Astrocyte of the hippocampus (primary cell): ENCODE results near the gene MINDY1.

ENCODE experiments used
- DNase-seq: peaks from one replicate; pipeline ENCODE4 v3.0.0; 2011; ENCODE audit warnings: low read depth, low spot score

MINDY1 gene

DNA sequence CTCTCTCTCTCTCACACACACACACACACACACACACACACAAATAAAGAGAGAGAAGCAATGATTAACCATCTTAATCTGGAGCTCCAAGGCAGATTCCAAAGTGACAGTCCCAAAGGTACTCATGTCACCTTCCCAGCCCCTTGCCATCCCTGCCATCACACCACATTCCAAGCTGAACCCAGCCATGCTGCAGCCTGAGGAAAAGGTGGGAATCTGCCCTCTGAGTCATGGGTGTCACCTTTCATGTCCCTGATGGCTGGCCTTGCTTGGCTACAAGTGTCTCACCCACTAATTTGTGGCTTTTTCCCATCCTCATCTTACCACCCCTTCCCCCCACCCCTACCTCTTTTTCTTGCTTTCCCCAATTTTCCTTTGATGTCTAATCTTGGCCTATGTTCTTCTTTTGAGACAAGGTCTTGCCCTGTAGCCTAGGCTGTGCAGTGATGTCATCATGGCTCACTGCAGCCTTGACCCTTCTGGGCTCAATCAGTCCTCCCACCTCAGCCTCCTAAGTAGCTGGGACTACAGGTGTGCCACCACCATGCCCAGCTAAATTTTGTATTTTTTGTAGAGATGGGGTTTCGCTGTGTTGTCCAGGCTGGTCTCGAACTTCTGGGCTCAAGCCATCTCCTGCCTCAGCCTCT, 21.4 kb downstream of the MINDY1 start:
- DNase-seq, result no peak

DNA sequence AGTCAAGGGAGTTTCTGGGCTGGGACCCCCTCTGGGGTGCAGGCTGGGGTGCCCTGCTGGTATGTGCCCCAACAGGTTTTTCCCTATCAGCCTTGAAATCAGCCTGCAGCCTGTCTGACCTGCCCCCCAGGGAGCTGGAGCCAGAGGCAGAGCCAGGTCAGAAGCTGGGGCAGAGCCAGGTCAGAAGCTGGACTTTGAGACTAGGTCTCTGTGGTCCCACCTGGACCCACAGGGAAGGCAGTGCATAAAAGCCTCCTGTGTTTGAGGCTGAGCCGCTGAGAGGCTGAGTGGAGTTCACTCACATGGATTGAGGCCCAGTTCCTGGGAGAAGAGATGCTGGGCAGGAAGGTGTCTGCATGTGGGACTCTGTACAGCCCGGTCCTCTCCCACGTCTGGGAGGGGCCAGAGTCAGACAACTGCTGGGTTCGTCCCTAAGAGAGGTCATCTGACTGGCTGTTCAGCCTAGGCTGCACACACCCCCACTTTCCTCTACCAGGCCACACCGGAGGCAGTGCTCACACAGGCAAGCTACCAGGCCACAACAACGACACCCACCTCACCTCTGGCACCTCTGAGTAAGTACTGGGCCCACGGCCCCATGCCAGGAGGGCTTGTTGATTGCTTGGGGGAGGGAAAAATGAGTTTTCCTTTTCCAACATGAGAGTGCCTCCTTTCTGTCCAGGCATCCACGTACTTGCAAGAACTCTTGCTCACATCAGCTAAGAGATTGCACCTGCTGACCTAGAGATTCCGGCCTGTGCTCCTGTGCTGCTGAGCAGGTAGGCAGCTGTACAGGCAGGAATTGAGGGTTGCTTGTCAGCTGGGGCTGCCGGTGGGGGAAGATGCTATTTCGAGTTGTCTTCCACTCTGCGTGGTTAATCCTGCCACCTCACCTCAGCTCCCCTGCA, 24.6 kb downstream of the MINDY1 start, which contains the start of gene ANXA9:
Gene ANXA9 (plus strand): TSS at position 488 of the 908 bp plus-strand sequence. CDS start 814 bp downstream, outside the sequence.
- no peak for DNase-seq

GRCh38 chr1:150981177-150981804, 25.4 kb downstream of the MINDY1 start:
- DNase-seq, result no peak

- peak; percentile 94 for DNase-seq
These were observed 27.3 kb downstream of the MINDY1 start for GRCh38 chr1:150979092-150980056.

- peak; percentile 64 for DNase-seq
These were observed 29.6 kb downstream of the MINDY1 start for GRCh38 chr1:150976879-150977694.

DNA sequence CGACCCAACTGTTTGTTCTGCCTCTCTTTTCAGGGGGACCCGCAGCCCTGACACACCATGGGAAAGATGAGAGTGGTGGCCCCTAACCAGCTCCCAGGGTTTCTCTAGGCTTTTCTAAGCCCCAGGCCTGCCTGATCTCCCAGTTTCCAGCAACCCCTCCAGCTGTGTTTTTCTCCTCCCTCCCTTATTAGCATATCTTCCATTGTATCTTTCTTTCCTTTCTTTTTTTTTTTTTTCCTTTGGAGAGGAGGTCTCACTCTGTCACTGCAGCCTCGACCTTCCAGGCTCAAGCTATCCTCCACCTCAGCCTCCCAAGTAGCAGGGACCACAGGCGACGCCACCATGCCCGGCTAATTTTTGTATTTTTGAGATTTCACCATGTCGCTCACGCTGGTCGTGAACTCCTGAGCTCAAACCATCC, 30.3 kb downstream of the MINDY1 start:
- DNase-seq, result no peak

DNA sequence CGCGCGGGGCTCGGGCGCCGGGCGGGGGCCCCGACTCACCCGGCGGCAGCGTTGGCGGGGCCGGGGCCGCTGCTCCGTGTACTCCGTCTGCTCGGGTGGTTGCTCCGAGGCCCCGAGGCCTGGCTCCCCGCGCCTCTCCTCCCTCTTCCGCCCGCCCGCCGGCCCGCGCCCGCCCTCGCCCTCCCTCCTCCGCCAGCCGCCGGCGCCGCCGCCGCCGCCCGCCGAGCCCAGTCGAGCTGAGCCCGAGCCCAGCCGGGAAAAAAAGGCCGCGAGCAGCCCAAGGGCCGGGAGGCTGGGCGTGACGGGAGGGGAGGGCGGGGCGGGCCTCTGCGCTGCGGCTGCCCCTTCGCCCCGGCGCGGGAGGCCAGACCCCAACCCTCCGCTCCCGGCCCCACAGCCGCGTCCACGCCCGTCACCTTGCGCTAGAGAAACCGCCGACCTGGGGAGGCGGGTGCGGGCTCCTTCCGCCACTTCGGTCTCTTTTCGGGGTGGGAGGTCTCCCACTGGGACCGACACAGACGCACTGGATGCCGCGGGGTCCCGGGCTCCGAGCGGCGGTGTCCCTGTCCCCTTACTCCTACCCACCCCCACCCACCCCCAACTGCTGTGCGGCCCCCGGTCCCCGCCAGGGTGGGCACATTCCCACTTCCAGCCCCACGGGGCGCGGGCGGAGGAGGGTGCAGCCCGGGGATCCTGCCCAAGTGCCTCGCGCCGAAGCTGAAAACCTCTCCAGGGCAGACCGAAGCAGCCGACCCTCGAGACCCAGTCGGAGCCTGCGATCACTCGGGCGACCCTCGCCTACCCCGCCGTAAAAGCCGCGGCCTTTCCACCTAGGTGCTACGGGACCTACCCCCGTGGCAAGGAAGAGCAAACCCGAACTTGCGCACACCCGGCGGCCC, 31.9 kb downstream of the MINDY1 start, which contains the start of gene CERS2:
Gene CERS2 (minus strand): TSS at position 256 of the 899 bp plus-strand sequence. CDS start 5,745 bp downstream, outside the sequence.
- DNase-seq, result peak; percentile 97

DNA sequence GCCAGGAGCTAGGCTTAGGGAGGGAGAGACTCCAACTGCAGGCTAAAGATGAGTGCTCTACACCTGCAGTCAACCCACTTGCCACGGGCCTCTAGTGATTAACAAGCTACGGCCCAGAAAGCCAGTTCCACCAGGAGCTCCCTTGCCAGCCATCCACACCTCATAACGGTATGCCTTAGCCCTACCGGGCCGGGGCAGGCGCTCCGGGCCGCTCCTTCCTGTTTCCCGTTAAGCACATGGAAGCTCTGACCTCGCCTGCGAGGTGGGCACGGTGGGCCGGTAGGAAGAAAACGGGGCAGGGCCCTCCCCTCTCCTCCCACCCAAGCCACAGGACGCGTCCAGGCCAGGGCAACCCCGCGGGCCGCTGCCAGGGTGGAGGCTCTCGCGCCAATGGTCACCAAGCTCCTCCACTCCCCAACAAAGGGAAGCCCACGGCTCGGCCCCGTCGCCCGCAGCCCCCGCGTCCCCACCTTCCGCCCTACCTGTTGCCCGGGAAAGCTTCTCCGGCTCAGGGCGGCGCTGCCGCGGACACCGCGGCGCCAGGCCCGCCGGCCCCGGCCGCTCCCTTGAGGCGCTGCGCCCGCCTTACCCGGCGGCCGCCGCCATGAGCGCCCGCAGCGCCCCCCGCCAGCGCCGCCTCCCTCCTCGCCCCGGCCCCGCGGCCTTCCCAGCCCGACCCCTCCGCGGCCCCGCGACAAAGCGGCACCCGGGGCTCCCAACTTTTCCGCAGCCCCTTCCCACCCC, 32.7 kb downstream of the MINDY1 start:
- DNase-seq, result peak; percentile 66

- peak; percentile 48 for DNase-seq
These were observed 33.4 kb downstream of the MINDY1 start for GRCh38 chr1:150973258-150973835.

DNA sequence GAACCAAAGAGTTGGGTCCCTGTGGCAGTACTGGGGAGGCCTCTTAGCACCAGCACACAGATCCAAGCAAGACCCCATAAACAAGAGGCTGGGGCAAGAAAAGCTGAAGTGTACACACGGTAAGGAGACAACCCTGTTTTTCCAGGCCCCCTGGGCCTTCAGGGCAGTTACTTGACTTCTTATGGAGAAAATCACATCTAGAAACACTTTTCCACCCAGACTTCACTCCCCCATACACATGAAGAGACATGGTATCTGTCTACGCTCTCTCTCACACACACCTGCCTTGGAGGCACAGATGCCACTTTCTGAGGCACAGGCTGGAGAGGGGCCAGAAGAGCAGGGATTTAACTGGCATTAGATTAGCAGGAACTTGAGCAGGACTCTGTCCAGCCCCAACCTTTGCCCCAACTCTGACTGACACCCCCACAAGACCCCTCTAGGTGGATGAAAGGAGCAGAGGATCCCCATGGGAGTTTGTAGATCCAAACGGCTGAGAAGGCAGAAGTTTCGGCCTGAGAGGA, 34.2 kb downstream of the MINDY1 start:
- no peak for DNase-seq

DNA sequence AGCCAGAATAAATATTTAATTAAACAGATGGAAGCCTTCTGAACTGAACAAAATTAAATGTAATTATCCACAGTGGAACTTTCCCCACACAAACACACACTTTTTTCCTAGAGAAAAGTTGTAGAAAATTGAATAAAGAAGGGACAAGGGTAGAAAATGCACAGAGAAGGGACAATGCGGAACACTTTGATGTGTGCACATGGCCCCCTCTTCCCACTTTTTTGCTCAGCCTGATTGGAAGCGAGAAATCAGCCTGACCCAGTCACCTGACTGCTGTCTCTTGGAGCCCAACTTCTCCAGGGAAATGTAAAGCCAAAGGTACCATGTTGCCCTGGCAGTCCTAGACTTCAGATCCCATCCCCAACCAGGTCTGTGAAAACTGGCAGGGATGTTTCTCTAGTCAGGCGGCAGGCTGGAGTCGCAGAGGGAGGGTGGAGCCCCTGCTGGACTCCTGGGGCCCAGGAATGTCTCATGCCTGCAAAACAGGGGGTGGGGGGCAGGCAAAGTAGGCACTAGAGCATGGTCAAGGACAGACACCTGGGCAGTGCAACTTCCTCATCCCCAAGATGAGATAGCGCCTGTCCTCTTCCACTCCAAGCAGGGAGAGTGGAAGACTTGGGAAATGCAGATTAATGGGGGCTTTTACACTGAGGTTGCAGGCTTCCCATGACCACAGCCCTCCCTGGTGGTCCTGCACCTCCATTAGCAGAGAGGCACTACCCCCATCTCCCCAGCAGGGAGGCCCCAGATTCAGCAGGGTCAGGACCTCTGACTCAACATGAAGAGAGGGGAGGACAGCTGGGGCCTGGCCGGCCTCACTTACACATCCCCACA, 34.9 kb downstream of the MINDY1 start:
- DNase-seq, result peak; percentile 20

GRCh38 chr1:150970808-150971582, 35.7 kb downstream of the MINDY1 start:
- DNase-seq, result peak; percentile 47

DNA sequence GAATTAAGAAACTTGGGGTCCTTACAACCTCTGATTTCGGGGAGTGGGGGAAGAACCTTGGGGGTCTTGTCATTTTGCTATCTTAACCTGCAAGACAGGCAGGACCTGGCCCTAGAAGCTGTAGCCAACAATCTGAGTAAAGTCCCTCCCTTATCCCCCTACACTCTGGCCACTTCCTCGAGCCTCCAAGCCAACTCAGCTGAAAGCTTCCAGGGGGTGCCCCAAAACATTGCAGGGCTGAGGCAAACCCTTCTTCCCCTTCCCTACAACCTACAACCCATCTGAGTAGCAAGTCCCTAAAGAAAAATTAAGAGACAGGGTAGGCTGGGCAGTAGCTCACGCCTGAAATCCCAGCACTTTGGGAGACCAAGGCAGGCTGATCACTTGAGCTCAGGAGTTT, 37.1 kb downstream of the MINDY1 start:
- no peak for DNase-seq

DNA sequence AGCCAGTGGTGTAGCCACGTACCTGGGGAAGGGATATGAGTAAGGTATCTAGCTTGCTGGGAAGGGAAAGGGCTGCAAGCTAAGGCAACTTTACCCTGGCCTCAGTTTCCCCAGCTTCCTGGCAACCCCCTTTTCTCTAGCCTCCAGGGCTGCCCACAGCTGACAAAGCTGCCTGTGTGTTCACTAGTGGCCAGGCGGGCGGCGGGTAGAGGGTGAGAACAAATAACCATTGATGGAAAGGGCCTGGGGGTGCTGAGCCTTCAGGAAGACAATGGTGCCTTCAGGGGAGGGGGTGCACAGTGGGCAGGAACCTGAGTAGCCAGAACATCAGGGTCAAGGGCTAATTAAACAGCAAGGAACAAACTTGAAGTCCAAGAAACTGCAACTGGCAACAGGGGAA, 38.2 kb downstream of the MINDY1 start:
- no peak for DNase-seq

DNA sequence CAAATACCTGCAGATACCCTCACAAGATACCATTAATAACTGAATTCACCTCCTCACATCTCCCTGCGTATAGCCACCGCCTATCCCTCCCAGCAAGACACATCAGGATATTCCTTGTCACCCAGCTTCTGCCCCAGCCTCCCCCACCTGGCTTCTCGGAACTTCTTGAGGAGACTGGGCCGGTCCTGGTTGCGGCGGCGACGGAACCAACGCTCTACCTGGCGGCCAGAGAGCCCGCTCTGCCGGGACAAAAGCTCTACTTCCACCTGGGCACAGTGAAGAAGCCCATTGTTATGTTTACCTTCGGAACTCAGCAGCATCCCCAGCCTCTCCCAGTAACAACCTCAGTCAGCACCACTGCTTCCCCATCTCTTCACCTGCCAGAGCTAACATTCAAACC, 38.8 kb downstream of the MINDY1 start:
- no peak for DNase-seq

DNA sequence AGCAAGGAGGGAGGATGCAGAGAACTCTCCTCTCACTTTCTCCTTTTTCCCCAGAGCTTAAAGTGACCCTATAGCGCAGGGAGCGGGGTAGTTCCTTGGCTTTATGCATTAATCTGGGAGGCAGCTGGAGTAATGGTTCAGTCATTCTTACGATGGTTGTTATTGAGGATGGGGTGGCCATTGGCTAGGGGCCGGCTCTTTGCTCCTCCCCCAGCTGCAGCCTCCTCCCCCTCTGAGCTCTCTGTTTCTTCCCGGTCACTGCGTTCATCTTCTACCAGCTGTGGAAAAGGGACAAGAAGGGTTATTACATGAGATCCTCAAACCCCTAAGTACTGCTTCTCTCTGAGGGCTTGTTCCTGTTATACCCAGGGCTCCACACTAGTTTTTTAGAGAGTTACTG, 40.7 kb downstream of the MINDY1 start:
- no peak for DNase-seq
